ENCODE measurements around the gene PRKCH.
"Not testable (repeated sequence)": the region's sequence is repeated elsewhere in the genome, so short reads cannot be mapped to it uniquely, and the experiment has no call there.

PRKCH gene

DNA sequence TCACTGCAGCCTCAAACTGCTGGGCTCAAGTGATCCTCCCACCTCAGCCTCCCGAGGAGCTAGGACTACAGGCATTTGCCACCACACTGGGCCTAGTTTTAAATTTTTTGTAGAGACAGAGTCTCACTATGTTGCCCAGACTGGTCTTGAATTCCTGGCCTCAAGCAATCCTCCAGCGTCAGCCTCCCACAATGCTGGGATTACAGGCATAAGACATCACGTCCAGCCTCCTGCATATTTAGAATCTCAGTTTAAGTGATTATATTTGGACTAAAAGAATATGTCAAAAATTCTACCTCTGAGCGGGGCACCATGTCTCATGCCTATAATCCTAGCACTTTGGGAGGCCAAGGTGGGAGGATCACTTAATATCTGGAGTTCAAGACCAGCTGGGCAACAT, 12.7 kb upstream of the PRKCH start:
- not testable (repeated sequence) for DNase-seq

DNA sequence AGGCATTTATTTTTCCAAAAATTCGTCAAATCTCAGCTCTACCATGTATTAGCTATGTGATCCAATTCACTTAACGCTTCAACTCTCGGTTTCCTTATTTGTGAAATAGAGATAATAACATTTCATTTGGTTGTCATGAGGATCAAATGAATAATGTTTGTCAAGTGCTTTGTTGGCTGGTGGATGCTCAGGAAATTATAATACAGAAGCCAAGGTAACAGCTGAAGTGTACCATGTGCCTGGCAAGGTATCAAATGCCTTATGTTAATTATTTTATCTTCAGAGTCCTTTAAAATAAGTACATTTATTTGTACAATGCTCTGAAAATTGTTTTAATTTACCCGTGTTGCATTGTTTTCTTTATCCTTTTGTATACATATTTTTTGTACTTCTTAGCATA, 6.1 kb upstream of the PRKCH start:
- DNase-seq = no peak

DNA sequence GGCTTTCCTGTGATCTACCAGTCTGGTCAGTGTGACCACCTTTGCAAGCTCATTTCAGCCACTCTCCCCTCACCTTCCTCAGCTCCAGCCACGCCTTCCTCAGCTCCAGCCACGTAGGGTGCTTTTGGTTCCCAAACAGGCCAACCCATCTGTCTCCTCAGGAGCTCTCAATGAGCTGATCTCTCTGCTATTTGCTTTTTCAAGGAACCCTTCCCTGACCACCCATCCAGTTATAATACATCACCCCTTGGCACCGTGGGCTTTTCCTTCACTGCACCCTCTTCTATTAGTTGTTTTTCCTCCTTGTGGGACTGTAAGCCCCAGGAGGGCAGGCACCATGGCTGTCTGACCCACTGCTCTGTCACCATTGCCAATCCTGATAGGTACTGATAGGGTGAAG, 2.3 kb upstream of the PRKCH start:
- no peak for DNase-seq

DNA sequence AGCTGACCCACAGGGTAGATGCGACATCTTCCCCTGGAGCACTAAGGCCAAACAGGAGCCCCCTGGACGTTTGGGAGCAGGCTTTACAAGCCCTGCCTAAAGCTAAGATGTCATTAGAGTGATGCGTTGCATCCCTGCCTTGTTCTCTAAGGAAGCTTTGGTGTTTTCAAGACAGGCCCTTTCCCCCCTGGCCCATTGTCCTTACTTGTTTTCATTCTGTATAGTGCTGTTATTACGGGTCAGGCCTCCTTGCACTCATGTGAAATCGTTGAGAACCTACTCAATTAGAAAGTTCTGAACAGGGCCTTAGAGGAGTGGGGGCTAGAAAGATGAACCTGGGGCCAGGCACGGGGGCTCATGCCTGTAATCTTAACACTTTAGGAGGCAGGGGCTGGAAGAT, 1.7 kb upstream of the PRKCH start:
- no peak for DNase-seq

- not testable (repeated sequence) for DNase-seq
These were observed 1.2 kb upstream of the PRKCH start for GRCh38 chr14:61320170-61320569.

- no peak for DNase-seq
These were observed 484 bp upstream of the PRKCH start for GRCh38 chr14:61320806-61321384.

DNA sequence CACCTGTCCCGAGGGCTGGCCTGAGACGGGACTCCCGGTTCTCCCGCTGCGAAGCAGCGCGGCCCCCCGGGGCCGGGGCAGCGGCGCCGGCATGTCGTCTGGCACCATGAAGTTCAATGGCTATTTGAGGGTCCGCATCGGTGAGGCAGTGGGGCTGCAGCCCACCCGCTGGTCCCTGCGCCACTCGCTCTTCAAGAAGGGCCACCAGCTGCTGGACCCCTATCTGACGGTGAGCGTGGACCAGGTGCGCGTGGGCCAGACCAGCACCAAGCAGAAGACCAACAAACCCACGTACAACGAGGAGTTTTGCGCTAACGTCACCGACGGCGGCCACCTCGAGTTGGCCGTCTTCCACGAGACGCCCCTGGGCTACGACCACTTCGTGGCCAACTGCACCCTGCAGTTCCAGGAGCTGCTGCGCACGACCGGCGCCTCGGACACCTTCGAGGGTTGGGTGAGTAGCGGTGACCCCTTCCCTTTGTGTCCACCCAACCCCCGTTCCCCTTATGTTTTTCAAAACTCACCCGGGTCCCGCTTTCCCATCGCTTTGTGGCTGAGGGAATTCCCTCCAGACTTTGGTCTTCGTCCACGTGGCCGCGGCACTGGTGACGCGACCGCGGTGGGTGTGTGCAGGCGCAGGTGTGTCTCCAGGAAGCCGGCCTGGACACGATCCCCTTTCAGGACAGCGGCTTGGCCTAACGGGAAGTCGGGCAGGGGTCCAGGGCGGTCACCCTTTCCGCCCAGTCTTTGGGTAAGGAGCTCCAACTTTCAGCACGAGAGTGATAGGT, 826 bp downstream of the PRKCH start:
- peak; percentile 68 for DNase-seq

GRCh38 chr14:61322799-61323290, 1.5 kb downstream of the PRKCH start:
- DNase-seq = peak; percentile 64

DNA sequence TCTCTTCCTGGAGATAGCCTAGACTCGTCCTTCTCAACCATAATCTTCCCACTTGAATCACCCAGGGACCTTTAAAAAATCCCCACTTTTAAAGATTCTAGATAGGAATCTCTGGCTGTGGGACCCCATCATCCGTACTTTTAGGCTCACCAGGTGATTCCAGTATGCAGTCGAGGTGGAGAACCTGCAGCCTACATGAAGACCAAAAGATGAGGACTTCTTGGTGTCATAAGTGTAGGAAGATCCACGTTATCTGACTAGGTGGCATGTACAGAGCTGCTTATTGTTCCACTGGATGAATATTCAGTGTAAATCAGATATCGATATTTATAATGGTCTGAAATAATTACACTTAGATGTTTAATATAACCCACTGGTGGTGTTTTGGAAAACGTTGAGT, 2.6 kb downstream of the PRKCH start:
- no peak for DNase-seq

DNA sequence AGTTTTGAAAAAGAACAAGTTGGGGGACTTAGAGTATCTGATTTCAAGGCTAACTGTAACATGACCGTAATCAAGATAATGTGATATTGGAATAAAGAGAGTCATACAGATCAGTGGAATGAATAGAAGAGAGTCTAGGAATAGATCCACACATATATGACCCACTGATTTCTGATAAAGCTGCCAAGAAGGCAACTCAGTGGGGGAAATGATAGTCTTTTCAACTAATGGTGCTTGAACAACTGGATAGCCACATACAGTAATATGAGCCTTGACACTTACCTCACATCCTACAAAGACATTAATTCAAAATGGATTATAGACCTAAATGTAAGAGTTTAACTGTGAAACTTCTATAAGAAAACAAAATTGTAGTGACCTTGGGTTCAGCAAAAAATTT, 3.8 kb downstream of the PRKCH start:
- no peak for DNase-seq

DNA sequence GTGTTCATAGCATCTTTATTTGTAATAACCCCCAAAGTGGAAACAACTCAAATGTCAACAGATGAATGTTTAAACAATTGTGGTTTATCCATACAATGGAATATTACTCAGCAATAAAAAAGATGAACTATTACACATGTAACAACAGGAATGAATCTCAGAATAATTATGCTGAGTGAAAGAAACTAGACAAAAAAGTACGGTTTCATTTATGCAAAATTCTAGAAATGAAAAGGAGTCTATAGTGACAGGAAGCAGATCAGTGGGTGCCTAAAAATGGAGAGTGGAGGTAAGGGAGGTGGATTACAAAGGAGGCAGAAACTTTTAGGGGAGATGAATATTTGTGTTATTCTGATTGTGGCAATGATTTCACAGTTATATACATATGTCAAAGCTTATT, 4.8 kb downstream of the PRKCH start:
- DNase-seq = no peak

- DNase-seq = no peak
These were observed 5.5 kb downstream of the PRKCH start for GRCh38 chr14:61326847-61327246.

GRCh38 chr14:61328626-61329262, 7.4 kb downstream of the PRKCH start:
- DNase-seq = no peak

- DNase-seq = no peak
These were observed 8.2 kb downstream of the PRKCH start for GRCh38 chr14:61329478-61330051.

- no peak for DNase-seq
These were observed 9.1 kb downstream of the PRKCH start for GRCh38 chr14:61330511-61330910.

- no peak for DNase-seq
These were observed 10.7 kb downstream of the PRKCH start for GRCh38 chr14:61331992-61332657.

GRCh38 chr14:61332658-61333029, 11.3 kb downstream of the PRKCH start:
- no peak for DNase-seq

GRCh38 chr14:61333087-61333486, 11.7 kb downstream of the PRKCH start:
- DNase-seq = no peak

- DNase-seq = peak; percentile 65
These were observed 12.9 kb downstream of the PRKCH start for GRCh38 chr14:61334197-61334701.

DNA sequence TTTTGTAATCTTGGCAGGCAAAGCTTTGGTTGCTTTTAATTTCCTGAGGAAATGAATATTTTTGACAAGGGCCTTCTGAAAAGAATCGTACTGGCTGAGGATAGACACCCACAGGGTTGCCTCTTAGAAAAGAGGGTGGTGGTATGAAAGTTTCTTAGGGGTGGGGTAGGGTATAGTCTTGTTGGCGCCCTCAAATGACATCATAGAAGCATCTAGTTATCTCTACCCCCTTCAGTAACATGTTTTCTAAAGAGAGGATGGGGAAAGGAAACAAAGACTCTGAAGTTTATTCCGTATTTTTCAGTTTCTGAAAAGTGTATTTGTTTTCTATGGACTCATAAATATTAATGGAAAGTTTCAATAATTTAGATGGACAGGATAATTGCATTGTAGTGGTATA, 13.7 kb downstream of the PRKCH start:
- no peak for DNase-seq

GRCh38 chr14:61335671-61336275, 14.4 kb downstream of the PRKCH start:
- DNase-seq = no peak

DNA sequence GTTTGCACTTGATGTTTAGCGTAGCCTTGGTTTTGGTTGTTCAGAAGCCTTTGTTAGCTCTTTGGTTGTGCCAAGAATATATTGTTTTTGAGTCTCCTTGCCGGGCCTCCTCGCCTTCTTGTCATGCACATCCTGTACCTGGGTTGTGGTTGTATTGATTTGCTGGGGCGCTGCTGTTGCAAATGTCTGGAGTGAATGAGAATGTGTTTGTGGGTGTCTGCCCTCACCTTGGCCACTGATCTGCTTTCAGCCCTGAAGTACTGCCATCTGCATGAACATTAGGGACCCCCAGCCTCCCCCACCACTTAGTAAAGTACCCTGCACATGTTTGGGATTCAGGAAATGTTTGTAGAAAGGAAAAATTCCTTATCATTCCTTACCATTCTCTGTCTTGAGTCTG, 16.5 kb downstream of the PRKCH start:
- peak; percentile 72 for DNase-seq

DNA sequence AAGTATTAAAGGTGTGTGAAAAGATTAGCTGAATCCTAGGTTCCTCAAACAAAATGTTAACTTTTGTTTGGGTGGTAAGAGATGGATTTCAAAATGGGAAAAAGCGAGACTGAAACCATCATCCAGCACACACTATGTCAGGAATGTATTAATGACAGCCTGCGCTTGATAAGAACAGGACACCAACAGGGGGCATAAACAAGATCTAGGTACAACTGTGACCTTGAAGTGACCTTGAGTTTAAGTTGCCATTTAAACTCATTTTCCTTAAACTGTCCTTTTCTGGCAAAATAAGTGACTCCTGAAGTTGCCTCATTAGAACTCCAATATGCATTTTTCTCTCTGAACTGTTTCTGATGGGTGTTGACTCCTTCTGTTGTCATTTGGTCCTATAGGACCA, 17.1 kb downstream of the PRKCH start:
- DNase-seq = no peak

All from activated T-cell treated with anti-CD3 and anti-CD28 coated beads, Interleukin-2, amount 50 U/mL, for 1 hour (primary cell).